HG02884 (cell line): ENCODE data around the gene NCAPG.

ENCODE experiments used
- ATAC-seq: cut with Tn5 transposase; IDR thresholded peaks from one replicate; pipeline ENCODE4 v1.9.1; 2021; ENCODE audit warnings: mild to moderate bottlenecking, moderate library complexity; ENCODE audit not compliant: unreplicated experiment

The NCAPG gene, protein sequence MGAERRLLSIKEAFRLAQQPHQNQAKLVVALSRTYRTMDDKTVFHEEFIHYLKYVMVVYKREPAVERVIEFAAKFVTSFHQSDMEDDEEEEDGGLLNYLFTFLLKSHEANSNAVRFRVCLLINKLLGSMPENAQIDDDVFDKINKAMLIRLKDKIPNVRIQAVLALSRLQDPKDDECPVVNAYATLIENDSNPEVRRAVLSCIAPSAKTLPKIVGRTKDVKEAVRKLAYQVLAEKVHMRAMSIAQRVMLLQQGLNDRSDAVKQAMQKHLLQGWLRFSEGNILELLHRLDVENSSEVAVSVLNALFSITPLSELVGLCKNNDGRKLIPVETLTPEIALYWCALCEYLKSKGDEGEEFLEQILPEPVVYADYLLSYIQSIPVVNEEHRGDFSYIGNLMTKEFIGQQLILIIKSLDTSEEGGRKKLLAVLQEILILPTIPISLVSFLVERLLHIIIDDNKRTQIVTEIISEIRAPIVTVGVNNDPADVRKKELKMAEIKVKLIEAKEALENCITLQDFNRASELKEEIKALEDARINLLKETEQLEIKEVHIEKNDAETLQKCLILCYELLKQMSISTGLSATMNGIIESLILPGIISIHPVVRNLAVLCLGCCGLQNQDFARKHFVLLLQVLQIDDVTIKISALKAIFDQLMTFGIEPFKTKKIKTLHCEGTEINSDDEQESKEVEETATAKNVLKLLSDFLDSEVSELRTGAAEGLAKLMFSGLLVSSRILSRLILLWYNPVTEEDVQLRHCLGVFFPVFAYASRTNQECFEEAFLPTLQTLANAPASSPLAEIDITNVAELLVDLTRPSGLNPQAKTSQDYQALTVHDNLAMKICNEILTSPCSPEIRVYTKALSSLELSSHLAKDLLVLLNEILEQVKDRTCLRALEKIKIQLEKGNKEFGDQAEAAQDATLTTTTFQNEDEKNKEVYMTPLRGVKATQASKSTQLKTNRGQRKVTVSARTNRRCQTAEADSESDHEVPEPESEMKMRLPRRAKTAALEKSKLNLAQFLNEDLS

DNA sequence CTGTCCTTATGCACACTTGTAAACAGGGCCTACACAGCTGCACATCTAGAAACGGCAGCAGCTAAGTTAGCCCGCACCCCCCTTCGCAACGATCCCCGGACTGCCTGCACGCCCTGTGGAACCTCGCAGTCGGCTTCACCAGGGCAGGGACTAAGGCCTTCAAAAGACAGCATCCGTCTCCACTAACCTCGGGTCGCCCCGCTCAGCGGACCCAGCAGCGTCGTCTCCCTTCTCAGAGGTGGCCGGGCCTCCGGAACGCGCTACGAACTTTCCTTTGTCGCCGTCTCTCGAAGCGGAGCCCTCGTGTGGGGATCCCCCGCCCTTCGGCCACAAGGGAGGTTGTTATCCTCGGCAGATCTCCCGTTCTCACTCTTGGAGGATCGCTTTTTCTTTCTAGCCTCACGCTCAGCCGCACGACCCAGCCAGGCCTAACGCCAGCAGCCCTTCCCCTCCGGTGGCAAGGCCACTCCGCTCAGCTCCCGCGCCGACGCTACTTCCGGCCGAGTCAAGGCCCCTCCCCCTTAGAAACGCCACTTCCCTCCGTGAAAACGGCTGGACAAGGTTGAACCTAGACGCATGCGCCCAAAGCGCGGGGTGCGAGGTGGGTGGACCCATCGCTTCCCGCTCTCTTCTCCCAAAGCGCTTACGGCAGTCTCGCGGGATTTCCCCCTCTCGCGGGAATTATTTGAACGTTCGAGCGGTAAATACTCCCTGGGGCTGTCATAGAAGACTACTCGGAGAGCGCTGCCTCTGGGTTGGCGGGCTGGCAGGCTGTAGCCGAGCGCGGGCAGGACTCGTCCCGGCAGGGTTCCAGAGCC, at the start of gene NCAPG, which contains the start of gene DCAF16:
Gene NCAPG, plus strand, starts transcription at position 720 of the 818 bp plus-strand sequence. CDS start 99 bp downstream, outside the sequence.
Gene DCAF16, minus strand, starts transcription at position 498 of the 818 bp plus-strand sequence. CDS start 6,616 bp downstream, outside the sequence.
- ATAC-seq = peak; percentile 83

DNA sequence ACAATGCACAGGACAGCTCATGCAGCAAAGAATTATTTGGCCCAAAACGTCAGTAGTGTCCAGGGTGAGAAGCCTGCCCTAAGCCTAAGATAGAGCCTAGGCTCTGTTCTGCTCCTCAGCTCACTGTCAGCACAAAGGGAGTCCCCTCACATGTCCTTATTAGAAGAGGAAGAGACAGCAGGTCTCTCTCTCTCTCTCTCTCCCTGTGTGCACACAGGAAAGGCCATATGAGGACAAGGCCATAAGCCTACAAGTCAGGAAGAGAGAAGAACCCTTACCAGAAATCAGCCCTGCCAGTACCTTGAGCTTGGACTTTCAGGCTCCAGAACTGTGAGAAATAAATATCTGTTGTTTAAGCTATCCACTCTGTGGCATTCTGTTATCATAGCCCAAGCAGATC, 49.7 kb upstream of the NCAPG start:
- ATAC-seq = no peak

DNA sequence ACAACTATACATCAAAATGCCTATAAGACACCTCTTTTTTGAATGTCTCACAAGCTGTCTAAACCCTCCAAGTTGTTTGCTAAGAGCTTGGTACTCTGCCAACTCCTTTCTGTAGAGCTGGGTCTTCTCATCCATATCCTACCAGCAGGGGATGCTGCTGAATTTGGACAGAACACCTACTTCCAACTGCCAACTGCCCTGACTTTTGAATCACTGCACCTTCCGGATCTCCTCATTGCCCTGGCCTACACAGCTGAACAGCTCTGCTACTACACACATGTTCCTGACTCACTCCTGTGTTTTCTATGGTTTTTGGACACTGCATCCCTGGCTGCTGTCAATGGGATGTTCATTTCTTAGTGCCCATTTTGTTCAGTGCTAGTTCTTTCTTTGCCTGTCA, 48.1 kb upstream of the NCAPG start:
- ATAC-seq = no peak

DNA sequence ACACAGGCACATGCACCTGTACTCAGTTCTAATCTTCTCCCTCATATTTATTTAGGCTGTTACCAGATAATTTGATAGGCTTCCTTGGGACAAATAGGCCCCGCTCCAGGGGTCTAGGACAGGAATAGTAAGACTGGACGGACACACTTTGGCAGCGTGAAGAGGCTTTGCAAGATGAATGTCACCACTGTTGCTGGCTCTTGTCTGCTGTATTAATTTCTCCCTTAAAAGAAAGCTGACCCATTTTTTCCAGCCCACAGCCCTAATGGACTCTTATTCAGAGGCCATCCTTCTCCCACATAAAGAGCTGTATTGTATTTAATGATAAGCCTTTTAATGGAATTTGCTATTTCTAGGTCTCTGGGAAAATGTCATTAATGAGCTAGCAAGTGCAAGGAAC, 47.4 kb upstream of the NCAPG start:
- no peak for ATAC-seq

DNA sequence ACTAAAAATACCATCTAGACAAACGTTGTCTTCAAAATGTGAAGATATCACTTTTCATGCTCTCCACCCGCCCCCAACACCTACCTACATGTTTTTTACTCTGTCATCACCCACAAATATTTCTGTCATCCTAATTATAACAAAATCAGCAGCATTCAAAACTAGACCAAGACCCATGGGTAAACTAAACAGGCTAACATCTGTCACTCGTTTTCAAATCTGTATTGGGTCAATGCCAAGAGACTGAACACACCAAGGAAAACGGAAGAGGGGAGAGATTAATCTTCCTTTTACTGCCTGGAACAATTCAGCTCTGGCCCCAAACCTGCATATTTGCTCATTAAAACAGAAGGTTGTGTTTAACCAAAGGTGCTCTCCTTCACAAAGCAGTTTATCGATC, 46.8 kb upstream of the NCAPG start:
- no peak for ATAC-seq

DNA sequence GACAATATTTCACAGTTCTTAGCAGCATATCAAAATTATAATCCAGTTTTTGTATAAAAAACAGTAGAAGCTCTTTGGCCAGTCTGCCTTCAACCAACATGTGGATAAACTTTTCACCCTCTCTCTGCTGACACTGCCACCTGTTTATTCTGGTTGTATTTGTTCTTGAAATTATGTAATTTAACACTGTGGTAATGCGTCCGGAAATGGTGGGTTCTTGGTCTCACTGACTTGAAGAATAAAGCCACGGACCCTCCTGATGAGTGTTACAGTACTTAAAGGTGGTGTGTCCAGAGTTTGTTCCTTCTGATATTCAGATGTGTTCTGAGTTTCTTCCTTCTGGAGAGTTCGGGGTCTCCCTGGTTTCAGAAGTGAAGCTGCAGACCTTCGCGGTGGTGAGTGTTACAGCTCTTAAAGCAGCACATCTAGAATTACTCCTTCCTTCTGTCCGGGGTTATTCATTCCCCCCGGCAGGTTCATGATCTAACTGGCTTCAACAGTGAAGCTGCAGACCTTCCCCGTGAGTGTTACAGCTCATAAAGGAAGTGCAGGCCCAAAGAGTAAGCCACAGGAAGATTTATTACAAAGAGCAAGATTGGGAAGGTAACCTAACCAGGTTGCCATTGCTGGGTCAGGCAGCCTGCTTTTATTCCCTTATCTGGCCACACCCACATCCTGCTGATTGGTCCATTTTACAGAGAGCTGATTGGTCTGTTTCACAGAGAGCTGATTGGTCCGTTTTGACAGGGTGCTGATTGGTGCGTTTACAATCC, 45.1 kb upstream of the NCAPG start:
- no peak for ATAC-seq

DNA sequence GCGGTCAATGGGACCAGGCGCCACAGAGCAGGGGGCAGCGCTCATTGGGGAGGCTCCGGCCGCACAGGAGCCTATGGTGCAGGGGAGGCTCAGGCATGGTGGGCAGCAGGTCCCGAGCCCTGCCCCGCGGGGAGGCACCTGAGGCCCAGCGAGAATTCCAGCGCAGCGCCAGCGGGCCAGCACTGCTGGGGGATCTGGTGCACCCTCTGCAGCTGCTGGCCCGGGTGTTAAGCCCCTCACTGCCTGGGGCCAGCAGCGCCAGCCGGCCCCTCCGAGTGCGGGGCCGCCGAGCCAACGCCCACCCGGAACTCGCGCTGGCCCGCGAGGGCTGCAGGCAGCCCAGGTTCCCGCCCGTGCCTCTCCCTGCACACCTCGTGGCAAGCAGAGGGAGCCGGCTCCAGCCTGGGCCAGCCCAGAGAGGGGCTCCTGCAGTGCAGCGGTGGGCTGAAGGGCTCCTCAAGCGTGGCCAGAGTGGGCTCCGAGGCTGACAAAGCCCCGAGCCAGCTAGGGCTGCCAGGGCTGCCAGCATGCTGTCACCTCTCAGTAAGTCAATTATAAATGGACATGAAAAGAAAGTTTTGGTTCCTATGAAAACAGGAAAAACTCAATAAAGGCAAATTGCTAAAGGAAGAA, 43.8 kb upstream of the NCAPG start:
- ATAC-seq = no peak

DNA sequence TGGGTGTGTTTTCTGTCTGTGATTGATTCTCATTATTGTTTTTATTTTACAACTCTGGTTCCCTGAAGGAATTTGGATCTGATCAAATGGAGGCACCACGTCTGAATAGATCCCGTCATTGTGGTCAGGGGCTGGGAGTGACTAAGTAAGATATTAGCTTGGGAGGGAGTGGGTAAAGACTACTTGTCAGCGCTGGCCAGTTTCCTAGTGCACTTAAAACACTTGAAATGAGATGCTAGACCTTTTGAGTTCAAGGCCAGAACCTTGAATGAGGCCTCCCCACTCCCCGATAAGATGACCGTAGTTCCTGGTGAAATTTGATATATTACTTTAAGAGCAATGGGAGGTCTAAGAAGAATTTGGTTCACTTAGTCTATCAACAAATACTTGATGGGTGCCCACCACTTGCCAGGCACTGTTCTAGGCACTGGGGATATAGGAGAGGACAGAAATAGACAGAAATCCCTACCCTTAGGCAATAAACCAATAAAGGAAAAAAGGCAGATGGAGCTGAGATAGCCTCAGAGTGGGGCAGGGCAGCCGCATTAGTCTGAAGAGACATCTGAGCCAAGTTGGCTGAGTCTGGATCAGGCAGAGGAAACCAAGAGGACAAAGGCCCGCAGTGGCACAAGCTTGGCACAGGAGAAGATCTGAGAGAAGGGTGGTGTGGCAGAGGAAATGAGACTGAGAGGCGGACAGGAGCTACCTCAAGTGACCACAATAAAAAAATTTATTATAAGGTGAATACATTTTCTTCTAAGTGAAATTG, 41.2 kb upstream of the NCAPG start:
- no peak for ATAC-seq

DNA sequence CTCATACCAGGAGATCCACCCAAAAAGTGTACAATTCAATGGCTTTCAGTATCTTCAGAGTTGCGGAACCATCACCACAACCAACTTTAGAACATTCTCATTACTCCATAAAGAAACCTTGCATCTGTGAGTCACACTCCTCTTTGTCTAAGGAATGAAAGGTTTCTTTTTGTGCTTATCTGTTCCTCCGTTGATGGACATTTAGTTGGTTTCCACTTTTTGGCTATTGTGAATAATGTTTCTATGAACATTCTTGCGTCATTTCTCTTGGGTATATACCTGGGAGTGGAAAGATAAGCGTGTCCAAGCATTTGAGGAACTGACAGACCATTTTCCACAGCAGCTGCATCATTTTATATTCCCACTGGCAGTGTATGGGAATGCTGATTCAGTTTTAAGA, 39.9 kb upstream of the NCAPG start:
- ATAC-seq = no peak

DNA sequence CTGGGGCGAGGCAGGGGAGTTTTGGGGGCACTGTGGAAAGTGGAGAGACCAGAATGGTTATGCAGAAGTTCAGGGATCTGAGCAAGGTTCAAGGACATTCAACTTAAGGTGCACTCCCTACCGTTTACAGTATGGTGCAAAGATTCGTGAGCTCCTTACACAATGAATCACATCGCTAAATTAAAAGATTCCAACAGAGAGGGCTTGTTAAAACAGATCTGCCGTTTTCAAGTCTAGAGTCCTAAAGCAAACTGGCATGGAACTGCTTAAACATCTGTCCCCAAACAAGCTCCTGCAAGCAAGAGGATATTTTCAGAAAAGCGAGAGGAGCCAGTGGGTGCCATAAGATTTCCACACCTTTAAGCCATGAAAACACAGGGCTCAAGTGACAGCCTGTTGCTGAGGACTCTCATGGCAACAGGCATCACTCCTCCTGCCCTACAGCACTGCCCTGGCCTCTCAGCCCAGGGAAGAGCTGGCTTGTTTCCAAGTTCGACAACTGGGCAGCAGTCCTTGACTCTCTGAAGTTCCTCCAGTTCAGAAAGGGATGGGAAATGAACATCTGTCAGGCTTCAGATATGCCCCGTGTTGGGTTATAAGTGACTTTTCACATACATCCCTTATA, 39.4 kb upstream of the NCAPG start:
- ATAC-seq = no peak

DNA sequence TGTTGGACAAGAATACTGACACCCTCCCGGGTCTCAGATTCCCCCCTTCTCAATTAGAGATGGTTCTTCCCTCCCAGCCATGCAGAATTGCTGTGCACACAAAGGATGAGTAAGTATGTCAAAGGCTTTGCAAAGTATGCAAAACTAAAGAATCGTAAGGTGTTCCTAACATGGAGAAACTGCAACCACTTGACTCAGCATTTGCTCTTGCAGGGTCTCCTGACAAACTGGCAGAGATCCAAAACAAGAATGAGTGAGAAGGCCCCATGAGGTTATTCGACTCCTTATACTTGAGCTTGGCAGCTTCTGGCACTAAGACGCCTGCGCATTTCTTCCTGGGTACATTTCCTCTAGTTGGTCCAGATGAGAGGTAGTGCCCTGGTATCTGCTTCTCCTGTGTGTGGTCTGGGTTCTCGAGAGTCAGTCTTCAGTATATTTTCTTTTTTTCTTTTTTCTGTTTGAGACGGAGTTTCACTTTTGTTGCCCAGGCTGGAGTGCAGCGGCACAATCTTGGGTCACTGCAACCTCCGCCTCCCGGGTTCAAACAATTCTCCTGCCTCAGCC, 37.6 kb upstream of the NCAPG start:
- ATAC-seq = no peak

DNA sequence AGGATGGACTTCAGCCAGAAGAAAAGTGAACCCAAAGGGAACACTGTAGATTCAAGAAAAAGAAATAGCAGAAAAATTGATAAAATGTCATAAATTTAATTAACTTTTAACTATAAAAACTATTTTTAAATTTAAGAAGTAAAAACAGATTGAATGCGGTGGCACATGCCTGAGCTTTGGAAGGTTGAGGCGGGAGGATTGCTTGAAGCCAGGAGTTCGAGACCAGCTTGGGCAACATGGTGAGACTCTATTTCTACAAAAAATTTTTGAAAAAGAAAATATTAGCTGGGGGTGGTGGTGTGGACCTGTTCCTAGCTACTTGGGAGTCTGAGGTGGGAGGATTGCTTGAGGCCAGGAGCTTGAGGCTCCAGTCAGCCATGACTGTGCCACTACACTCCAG, 32.3 kb upstream of the NCAPG start:
- no peak for ATAC-seq

DNA sequence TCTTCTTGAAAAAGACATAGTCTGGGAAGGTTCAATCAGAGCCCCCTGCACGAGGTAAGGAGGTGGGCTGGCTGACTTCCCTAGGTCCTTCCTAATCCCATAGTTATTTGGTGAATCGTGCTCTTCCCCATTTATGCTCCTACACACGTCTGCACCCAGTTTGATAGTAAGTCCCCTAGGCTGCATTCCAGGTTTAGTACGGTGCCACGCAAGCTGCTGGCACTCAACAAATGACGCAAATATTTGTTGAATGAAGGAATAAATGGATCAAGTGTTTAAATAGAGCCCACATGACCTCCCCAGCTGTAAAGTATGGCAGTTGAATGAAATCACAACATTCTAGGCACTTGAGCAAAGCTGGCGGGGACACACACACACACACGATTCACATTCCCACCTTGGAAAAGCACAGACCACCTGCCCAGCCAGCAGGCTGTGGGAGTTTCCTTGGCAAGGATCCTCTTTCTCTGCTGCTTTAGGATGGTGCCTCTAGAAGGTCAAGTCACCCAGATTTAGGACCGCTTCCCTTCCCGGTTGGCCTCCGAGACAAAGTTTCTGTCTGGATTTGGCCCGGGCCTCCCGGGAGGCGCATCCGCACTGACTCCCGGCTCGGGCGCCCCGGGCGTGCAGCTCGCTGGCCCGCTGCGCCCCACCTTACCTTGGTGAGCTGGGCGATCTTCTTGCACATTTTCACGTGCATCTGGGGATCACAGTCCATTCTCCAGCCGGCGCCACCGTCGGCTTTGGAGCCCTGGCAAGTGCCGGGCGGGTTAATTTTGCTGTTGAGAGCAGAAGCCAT, 30.1 kb upstream of the NCAPG start:
- no peak for ATAC-seq

DNA sequence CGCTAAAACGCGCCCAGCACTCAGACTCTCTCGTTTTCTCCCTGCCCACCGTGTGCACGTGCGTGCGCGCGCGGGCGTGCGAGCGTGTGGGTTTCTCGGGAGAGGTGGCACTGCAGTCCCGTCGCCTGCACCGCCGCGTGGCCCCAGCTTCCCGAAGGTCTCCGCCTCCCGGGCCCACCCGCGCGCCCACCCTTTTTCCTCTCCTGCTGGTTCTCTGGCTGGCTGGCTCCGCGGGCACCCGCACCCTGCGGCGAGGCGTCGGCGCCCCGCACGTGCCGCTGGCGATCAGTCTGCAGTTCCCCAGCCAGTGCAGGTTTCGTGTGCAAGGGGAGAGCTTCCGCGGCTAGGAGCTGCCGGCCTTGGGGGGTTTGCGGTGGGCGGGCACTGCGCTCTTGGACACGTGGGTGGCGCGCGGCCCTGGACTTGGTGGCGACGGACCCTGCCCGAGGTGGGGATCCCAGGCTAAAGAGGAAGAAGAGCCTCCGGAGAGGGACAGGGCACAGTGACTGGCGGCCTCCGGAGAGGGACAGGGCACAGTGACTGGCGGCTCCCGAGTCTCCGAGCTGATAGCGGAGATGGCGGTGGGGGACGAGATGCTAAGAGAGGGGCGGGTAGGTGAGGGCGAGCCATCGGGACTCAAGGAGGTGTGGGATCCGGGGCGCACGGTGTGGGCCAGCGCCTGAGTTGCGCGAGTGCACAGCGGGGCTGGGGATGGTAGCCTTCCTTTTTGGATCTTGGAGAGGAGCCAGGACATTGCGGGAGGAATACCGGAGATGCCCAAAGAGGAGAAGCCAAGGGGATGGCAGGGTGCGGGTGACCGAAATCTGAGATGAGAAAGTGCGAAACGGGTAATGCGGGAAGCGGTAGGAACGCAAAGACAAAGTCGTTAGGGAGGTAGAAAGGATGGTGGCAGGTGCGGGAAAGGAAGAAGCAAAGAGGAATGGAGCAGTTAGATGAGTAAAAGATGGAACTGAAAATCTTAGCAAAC, 29.2 kb upstream of the NCAPG start, which contains the start of gene FAM184B:
Gene FAM184B, minus strand, starts transcription at position 322 of the 988 bp plus-strand sequence. CDS start 322 bp downstream, outside the sequence.
- no peak for ATAC-seq

DNA sequence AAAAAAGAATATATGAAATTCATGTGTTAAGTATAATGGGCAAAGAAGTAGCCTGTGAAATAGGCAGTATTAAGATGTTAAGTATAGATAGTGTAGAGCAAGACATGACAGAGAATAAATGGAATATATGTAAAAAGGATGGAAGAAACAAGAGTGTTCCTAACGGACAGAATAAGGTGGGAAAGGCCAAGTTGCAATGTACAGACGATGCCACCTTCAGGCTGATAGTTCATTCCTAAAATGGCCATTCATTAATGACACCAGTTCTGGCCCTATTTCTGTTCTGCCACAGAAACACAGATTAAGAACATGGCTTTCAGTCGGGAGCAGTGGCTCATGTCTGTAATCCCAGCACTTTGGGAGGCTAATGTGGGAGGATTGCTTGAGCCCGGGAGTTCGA, 24.9 kb upstream of the NCAPG start:
- ATAC-seq = no peak

DNA sequence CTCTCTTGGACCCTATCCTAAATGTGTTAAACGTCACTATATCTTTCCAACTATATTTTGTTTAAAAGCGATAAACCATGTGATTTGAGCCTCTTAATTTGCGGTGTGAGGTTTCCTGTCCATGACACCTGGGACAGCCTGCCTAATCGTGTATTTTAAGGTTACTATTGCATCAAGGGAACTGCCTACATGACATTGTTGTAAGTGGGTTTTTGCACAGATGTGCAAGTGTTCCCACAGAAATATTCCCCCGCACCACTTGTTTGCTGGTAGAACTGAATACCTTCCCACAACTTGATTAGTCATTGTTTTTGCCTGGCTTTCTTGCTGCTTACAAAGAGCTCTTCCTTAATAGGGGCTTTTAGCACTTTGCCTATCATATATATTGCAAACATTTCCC, 24.2 kb upstream of the NCAPG start:
- no peak for ATAC-seq
